CD1c-positive myeloid dendritic cell (primary cell): ENCODE measurements around the gene CDK5.
"Not testable (repeated sequence)": the region's sequence is repeated elsewhere in the genome, so short reads cannot be mapped to it uniquely, and the experiment has no call there.

Experiments used
- DNase-seq: peaks from one replicate; pipeline ENCODE4 v3.0.0-alpha.2; 2016; ENCODE audit errors: extremely low spot score

Gene CDK5

DNA sequence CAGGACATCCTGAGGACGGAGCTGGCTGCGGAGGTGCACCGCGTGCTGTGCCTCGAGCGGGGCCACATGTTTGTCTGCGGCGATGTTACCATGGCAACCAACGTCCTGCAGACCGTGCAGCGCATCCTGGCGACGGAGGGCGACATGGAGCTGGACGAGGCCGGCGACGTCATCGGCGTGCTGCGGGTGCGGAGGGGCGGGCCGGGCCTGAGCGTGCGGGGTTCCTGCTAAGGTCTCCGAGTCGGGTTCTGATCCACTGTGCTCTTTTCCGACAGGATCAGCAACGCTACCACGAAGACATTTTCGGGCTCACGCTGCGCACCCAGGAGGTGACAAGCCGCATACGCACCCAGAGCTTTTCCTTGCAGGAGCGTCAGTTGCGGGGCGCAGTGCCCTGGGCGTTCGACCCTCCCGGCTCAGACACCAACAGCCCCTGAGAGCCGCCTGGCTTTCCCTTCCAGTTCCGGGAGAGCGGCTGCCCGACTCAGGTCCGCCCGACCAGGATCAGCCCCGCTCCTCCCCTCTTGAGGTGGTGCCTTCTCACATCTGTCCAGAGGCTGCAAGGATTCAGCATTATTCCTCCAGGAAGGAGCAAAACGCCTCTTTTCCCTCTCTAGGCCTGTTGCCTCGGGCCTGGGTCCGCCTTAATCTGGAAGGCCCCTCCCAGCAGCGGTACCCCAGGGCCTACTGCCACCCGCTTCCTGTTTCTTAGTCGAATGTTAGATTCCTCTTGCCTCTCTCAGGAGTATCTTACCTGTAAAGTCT lies 43.8 kb downstream of the CDK5 start:
- DNase-seq, result peak; percentile 91

DNA sequence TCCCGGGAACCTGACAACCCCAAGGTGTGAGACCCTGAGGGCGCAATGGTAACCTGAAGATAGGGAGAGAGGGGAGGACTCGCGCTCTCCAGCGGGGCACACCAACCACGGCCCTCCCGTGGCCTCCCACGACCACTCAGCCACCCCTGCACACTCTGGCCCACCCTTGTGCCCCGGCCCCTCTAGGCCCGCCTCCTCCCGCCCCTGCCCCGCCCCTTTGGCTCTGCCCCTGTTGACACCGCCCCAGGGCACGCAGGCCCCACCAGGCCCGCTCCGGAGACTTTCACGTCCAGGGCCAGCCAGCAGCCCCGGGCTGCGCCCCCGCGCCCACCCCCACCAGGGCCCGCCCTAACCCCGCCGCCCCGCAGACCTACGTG lies 44.4 kb downstream of the CDK5 start:
- no peak for DNase-seq

DNA sequence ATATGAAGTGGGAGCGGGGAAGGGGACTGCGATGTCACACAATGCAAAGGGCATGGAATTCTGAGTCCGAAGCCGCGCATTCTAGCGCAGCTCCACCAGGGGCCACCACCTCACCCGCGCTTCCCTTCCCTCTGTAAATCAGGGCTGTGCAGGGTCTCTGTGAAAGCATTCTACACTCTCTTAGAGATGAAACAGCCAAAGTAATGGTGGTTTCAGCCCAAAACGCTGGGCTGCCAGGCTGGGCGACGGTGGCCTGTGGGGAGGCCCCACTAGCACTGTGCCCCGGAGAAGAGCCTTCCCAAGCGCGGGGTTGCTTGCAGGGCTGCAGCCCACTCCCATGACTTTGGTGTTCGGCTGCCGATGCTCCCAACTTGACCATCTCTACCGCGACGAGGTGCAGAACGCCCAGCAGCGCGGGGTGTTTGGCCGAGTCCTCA lies 44.8 kb downstream of the CDK5 start:
- peak; percentile 41 for DNase-seq

DNA sequence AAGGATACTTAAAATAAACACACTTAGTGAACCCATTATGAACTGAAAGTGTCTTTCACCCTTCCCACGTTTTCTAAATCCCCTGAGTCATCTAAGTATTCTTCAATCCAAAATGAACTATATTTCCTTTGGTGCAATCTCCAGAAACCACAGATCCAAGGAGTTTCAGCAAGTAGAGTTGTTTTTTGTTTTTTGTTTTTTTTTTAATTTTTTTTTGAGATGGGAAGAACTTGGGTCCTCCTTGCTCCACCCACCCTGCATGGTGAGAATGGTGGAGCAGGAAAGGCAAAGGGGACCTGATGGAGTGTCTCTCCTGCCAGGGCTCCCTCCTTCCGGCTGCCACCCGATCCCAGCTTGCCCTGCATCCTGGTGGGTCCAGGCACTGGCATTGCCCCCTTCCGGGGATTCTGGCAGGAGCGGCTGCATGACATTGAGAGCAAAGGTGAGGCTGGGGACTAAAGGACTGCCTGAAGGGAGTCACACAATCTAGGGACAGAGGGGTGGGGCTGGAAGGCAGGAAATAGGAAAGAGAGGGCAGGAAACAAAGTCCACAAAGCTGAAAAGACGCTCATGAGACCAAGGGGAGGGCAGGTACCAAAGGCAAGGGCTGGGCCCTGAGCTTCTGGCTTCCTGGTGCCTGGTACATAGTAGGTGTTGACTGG lies 45.5 kb downstream of the CDK5 start:
- no peak for DNase-seq

DNA sequence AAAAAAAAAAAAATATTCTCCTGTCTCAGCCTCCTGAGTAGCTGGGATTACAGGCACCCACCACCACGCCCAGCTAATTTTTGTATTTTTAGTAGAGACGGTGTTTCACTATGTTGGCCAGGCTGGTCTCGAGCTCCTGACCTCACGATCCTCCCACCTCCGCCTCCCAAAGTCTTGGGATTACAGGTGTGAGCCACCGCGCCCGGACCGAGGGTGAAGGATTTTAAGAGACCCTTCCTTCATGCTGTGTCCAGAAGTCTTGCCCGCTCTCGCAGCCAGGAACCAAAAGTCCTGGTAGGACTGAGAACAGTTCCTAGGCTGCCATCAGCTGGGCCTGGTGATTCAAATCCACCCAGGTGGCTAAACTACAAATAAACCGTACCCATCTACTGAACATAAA lies 46.1 kb downstream of the CDK5 start:
- not testable (repeated sequence) for DNase-seq

DNA sequence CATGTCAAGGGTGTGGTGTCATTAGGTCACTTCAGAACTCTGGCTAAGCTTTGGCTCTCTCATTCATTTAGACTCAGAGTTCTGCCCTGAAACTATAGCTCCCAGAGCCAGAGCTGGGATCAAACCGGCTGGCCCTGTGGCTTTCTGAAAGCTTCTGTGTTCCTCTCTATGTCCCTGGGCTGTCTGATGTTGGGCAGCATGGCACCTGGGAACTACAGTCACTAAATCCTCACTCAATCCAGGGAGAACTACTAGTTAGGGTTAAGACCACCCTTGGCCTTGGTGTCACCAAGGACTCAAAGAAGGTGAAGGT lies 46.6 kb downstream of the CDK5 start:
- DNase-seq, result peak; percentile 49

DNA sequence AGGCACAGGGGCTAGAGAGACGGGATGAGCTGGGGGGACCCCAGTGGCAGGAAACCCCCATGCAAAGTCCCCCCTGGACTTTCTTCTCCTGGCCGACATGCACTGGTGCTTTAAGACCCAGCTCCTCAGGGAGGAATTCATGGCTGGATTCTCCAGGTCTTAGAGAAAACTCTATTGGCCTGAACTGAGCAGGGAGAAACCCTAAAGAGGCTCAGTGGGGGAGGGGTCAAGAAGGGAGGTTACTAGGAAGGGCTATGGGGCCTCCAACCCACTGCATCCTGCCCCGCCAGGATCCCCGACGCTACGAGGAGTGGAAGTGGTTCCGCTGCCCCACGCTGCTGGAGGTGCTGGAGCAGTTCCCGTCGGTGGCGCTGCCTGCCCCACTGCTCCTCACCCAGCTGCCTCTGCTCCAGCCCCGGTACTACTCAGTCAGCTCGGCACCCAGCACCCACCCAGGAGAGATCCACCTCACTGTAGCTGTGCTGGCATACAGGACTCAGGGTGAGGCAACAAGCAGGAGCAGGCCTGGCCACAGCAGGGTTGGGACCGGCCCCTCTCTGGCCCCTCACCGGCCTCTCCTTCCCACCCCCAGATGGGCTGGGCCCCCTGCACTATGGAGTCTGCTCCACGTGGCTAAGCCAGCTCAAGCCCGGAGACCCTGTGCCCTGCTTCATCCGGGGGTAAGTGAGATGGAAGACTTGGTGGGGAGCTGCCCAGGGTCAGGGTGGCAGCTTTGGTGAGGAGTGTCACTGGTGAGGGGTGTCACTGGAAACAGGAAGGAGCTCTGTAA lies 47.2 kb downstream of the CDK5 start:
- DNase-seq, result peak; percentile 69

DNA sequence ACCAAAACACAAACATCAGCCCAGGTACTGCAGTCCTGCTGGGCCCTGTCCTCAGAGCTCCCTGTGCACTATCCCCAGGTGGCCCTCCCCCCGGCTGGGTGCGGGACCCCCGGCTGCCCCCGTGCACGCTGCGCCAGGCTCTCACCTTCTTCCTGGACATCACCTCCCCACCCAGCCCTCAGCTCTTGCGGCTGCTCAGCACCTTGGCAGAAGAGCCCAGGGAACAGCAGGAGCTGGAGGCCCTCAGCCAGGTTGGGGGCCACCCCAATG lies 47.7 kb downstream of the CDK5 start:
- no peak for DNase-seq

DNA sequence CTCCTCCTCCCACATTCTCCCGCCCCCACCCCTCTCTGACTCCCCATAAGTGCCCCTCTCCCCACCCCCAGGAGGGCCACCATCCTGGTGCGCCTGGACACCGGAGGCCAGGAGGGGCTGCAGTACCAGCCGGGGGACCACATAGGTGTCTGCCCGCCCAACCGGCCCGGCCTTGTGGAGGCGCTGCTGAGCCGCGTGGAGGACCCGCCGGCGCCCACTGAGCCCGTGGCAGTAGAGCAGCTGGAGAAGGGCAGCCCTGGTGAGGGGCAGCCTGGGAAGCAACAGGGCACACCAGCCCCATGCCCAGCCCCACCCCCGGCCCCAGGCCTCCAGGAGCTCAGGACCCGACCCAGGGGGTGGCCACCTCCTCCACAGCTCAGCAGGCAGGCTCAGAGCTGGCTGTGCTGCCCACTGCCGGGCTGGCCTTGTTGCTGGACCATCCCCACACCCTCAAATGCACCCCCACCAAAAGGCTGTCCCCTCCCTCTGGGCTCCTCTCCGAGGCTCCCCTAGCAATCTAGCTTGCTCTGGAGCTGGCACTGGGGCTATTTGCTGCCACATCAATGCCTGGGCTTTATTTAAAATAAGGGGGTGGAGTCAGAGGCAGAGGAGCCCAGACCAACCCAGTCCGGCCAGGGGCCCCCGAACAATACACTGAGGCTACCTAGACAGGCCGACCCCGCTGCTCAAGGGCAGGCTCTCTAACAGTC lies 48.2 kb downstream of the CDK5 start:
- DNase-seq, result no peak

DNA sequence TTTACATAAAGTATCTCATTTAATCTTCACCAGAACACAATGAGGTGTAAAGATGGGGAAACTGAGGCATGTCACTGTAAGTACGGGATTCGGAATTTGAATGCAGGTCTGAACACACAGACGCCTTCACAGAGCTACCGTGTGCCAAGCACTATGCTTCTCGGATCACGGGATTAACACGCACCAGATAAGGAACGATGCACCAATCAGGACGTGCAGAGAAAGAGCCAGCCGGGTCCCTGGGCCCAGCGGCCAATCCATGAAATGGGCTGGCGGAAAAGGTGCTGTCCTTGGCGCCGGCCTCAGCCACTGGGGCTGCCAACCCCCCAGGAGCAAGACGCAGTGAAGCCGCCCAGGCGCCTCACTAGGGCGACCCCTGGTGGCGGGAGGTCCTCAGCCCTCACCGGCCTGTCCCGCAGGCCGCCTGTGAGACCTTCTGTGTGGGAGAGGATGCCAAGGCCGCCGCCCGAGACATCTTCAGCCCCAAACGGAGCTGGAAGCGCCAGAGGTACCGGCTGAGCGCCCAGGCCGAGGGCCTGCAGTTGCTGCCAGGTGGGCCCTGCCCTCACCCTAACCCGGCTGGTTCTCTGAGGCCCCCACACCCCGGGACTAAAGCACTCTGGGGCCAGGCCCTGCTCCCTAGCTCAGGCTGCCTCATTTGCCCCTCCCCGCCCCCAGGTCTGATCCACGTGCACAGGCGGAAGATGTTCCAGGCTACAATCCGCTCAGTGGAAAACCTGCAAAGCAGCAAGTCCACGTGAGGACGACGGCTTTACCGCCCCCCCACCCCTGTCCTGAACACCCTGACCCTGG lies 49.0 kb downstream of the CDK5 start:
- peak; percentile 71 for DNase-seq

DNA sequence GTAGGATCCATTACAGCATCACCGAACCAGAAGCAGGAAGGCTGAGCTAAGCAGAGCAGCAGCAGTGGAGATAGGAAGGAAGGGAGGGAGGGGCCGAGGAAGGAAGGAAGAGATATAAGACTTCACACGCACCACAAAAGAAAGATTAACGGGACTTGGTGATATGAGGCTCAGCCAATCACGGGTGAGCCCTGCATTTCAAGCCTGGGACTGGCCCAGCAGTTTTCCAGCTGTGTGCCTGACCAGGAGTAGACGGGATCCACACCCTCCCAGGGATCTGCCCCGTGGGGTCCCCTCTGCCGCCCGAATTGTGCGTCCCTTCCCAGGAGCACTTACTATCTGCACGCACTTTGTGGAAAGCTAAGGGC lies 49.6 kb downstream of the CDK5 start:
- DNase-seq, result no peak

DNA sequence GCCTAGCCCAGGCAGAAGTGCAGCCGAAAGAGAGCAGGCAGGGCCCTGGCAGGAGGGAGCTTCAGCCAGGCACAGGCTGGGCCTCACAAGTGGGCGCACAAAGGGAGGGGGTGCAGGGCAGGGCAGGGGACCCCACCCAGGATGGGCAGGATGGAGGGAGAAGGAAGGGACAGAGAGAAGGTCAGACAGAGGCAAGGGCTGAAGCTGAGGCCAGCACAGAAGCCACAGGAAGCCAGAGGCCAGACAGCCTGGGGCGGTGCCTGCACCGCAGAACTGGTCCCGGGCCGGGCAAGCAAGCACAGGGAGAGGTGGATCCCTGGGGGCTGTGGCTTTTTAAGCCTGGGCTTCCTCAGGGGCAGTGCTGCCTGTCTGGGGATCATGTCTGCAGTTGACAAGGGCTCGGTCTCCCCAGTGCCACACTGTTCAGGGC lies 50.2 kb downstream of the CDK5 start:
- DNase-seq, result no peak

DNA sequence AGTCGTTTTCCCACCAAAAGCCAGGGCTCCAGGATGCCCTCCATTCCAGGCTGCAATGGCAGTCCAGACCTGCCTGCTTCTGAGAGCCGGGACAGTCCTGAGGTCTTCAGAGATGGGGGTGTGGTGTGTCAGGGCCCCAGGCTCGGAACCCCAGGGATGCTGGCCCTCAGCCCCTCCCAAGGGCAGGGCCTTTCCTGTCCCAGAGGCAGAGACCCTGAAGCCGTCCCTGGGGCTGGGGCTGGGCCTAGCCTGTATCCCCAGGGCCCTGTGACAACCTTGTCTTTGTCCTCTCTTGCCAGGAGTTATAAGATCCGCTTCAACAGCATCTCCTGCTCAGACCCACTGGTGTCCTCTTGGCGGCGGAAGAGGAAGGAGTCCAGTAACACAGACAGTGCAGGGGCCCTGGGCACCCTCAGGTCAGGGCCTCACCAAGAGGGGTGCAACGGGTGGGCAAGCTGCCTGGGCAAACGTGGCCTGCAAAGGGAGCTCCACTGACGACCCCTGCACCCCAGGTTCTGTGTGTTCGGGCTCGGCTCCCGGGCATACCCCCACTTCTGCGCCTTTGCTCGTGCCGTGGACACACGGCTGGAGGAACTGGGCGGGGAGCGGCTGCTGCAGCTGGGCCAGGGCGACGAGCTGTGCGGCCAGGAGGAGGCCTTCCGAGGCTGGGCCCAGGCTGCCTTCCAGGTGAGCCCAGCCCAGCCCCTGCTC lies 51.0 kb downstream of the CDK5 start:
- no peak for DNase-seq

DNA sequence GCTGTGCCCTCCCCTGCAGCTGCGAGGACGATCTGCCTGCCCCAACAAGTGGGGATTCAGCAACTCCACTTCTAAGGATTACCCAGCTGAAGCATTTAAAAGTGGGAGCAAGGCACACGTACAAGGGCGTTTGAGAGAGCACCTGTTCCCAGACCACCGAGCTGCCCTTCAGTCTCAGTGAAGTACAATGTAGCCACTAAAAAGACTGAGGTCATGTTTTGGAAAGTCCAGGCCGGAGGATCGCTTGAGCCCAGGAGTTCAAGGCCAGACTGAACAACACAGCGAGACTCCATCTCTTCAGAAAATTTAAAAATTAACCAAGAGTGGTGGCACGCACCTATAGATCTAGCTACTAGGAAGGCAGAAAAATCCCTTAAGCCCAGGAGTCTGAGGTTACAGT lies 52.1 kb downstream of the CDK5 start:
- no peak for DNase-seq
